OCI-LY3 (cell line): Measurements from ENCODE around the gene PEX7.

ENCODE experiments used
- EZH2phosphoT487 ChIP-seq: fragments of 200-600 bp; shearing (Covaris generic); IDR thresholded peaks from 2 replicates; pipeline ENCODE4 v1.6.1; 2018; ENCODE audit warnings: antibody characterized with exemption, mixed run types, low read depth
- TF ChIP-seq, protein P1 (sequence below): fragments of 200-600, 300-600 bp; sonication (generic); IDR thresholded peaks from 2 replicates; pipeline ENCODE4 v1.5.1; 2014; ENCODE audit warnings: antibody characterized with exemption, low read length, low read depth

DNA sequence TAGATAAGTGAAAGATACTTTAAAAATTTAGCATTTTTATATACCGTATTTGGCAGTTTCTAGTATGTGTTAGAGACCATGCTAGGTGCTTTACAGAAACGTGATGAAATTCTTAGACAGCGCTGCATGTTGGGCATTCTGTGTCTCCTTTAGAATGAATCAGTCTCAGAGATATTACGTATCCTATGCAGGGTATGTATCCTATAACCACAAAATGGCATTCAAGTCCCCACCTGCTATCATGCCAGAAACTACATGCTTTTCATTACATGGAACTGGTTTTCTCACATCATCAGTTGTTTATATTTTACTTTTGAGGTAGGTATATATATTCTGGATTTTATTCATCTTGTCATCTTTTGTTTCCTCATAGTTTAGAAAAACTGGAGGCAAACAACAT, 42.3 kb downstream of the PEX7 start:
- TF ChIP-seq, protein P1, sequence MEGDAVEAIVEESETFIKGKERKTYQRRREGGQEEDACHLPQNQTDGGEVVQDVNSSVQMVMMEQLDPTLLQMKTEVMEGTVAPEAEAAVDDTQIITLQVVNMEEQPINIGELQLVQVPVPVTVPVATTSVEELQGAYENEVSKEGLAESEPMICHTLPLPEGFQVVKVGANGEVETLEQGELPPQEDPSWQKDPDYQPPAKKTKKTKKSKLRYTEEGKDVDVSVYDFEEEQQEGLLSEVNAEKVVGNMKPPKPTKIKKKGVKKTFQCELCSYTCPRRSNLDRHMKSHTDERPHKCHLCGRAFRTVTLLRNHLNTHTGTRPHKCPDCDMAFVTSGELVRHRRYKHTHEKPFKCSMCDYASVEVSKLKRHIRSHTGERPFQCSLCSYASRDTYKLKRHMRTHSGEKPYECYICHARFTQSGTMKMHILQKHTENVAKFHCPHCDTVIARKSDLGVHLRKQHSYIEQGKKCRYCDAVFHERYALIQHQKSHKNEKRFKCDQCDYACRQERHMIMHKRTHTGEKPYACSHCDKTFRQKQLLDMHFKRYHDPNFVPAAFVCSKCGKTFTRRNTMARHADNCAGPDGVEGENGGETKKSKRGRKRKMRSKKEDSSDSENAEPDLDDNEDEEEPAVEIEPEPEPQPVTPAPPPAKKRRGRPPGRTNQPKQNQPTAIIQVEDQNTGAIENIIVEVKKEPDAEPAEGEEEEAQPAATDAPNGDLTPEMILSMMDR: no peak
- TF ChIP-seq EZH2phosphoT487: no peak
